HepG2 (cell line): Measurements from ENCODE around the gene CTDP1. TPM values are rescaled to one million over a fixed set of nuclear protein-coding genes. Genes with fewer than 3 reads are reported as not detected.
A peak's percentile ranks its signal among the peaks of the same experiment; 100 is the strongest.

Experiments
- ARNT2 ChIP-seq: sonication (generic); formaldehyde crosslinking; IDR thresholded peaks from 2 replicates; pipeline ENCODE4 v1.8.0; 2022; ENCODE audit warnings: mild to moderate bottlenecking, low read depth, missing genetic modification reagents, moderate library complexity
- BHLHE40 ChIP-seq: IDR thresholded peaks from 2 replicates; pipeline ENCODE4 v1.6.1; 2011; ENCODE audit warnings: low read length, improper control_type of control experiment
- CEBPG ChIP-seq: IDR thresholded peaks from 2 replicates; pipeline ENCODE4 v1.6.1; 2016
- DZIP1 ChIP-seq: sonication (generic); formaldehyde crosslinking; IDR thresholded peaks from 2 replicates; pipeline ENCODE4 v1.5.0; 2020; ENCODE audit warnings: mild to moderate bottlenecking, missing genetic modification reagents
- FOSL2 ChIP-seq: sonication (generic); formaldehyde crosslinking; IDR thresholded peaks from 2 replicates; pipeline ENCODE4 v1.4.0; 2020; ENCODE audit warnings: missing genetic modification reagents
- TCF12 ChIP-seq, 2 experiments: fragments of 450-650 bp in 1 of 2; sonication (generic) in 1 of 2; formaldehyde crosslinking in 1 of 2; IDR thresholded peaks; 2 replicates each; pipeline versions ENCODE4 v1.6.1 to v1.8.0; 2017 to 2022; ENCODE audit warnings: antibody characterized with exemption in 1 of 2, mild to moderate bottlenecking in 1 of 2, missing genetic modification reagents in 1 of 2, moderate library complexity in 1 of 2
- UBTF ChIP-seq: sonication (generic); formaldehyde crosslinking; IDR thresholded peaks from 2 replicates; pipeline ENCODE4 v1.4.0; 2020; ENCODE audit warnings: mild to moderate bottlenecking, missing genetic modification reagents
- ZKSCAN8 ChIP-seq: IDR thresholded peaks from 2 replicates; pipeline ENCODE4 v1.6.1; 2016; ENCODE audit warnings: borderline replicate concordance, missing genetic modification reagents, missing compliant biosample characterization
- ZMYM4 ChIP-seq: sonication (generic); formaldehyde crosslinking; IDR thresholded peaks from 2 replicates; pipeline ENCODE4 v1.8.1; 2023; ENCODE audit warnings: mild to moderate bottlenecking, missing genetic modification reagents
- ZNF24 ChIP-seq: fragments of 450-650 bp; IDR thresholded peaks from 2 replicates; pipeline ENCODE4 v1.6.1; 2017; ENCODE audit warnings: antibody characterized with exemption, mild to moderate bottlenecking
- ZNF296 ChIP-seq: sonication (generic); formaldehyde crosslinking; conservative IDR thresholded peaks from 2 replicates; pipeline ENCODE4 v1.5.0; 2020; ENCODE audit warnings: mild to moderate bottlenecking, missing genetic modification reagents
- ZNF33B ChIP-seq: sonication (generic); formaldehyde crosslinking; IDR thresholded peaks from 2 replicates; pipeline ENCODE4 v1.5.1; 2020; ENCODE audit warnings: mild to moderate bottlenecking, missing genetic modification reagents
- ZNF557 ChIP-seq: sonication (generic); formaldehyde crosslinking; IDR thresholded peaks from 2 replicates; pipeline ENCODE4 v1.4.0; 2020; ENCODE audit warnings: missing genetic modification reagents
- ZNF564 ChIP-seq: sonication (generic); formaldehyde crosslinking; IDR thresholded peaks from 2 replicates; pipeline ENCODE4 v1.8.1; 2023; ENCODE audit warnings: mild to moderate bottlenecking, missing genetic modification reagents
- ZNF577 ChIP-seq: sonication (generic); formaldehyde crosslinking; IDR thresholded peaks from 2 replicates; pipeline ENCODE4 v1.4.0; 2020; ENCODE audit warnings: mild to moderate bottlenecking, low read depth, missing genetic modification reagents, borderline replicate concordance
- ZNF691 ChIP-seq: sonication (generic); formaldehyde crosslinking; IDR thresholded peaks from 2 replicates; pipeline ENCODE4 v1.4.0; 2020; ENCODE audit warnings: missing genetic modification reagents, low read depth, mild to moderate bottlenecking, borderline replicate concordance
- polyA plus RNA-seq, 8 experiments: library from polyadenylated mRNA; depleted of rRNA in 3 of 8; stranded (reverse) in 7 of 8; unstranded in 1 of 8; fragments of >200 nt; fragmentation: Illumina TruSeq in 4 of 8; extraction: Trizol in 4 of 8; gene quantifications; 2 replicates each; pipeline versions ENCODE4 v1.2.1 to v1.2.3, GENCODE V29; 2011 to 2016; ENCODE audit warnings: low read depth in 4 of 8, missing spikeins in 1 of 8, mixed read lengths in 1 of 8; ENCODE audit not compliant: insufficient read depth in 1 of 8
- total RNA-seq, 5 experiments: library from RNA; depleted of rRNA; stranded (reverse); fragments of >200 nt; fragmentation: Illumina TruSeq; extraction: Trizol; gene quantifications; 2 replicates each; pipeline ENCODE4 v1.2.3, GENCODE V29; 2016; ENCODE audit warnings: low read depth in 1 of 5
- TF ChIP-seq, protein P1 (sequence below): sonication (generic); formaldehyde crosslinking; IDR thresholded peaks from 2 replicates; pipeline ENCODE4 v1.9.0; 2021; ENCODE audit warnings: missing genetic modification reagents, borderline replicate concordance
- TF ChIP-seq, protein P2 (sequence below): sonication (generic); formaldehyde crosslinking; IDR thresholded peaks from 2 replicates; pipeline ENCODE4 v1.8.1; 2023; ENCODE audit warnings: missing genetic modification reagents, inconsistent platforms, borderline replicate concordance
- TF ChIP-seq, protein P3 (sequence below): sonication (generic); formaldehyde crosslinking; IDR thresholded peaks from 2 replicates; pipeline ENCODE4 v1.4.0; 2020; ENCODE audit warnings: mild to moderate bottlenecking, missing genetic modification reagents
- TF ChIP-seq, protein P4 (sequence below): sonication (generic); formaldehyde crosslinking; IDR thresholded peaks from 2 replicates; pipeline ENCODE4 v1.4.0; 2020; ENCODE audit warnings: missing genetic modification reagents, borderline replicate concordance

Gene CTDP1
- total and polyA plus RNA-seq, 2 of the 13 experiments (the other 11 are each of a cell fraction or from before 2014, with no cell fraction given): 6.9 to 11.0 TPM

DNA sequence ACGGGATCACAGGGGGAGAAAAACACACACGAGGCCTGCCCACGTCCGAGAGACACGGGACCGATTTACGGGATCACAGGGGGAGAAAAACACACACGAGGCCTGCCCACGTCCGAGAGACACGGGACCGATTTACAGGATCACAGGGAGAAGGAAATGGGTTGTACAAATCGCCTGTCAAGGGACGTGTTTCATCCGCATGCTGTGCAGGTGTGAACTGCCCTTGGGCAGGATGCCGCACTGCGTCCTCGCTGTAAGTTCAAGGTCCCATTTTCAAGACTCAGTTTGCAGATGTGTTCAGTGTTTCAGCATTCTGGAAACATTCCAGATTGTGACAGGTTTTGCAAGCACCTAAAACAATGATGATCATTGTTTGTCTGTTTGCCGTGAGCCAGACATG, 115.8 kb downstream of the CTDP1 start (continued):
- TF ChIP-seq, protein P1, sequence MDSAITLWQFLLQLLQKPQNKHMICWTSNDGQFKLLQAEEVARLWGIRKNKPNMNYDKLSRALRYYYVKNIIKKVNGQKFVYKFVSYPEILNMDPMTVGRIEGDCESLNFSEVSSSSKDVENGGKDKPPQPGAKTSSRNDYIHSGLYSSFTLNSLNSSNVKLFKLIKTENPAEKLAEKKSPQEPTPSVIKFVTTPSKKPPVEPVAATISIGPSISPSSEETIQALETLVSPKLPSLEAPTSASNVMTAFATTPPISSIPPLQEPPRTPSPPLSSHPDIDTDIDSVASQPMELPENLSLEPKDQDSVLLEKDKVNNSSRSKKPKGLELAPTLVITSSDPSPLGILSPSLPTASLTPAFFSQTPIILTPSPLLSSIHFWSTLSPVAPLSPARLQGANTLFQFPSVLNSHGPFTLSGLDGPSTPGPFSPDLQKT: no peak
- TF ChIP-seq CEBPG (CRISPR knock-in tag) (peak; percentile 56), ZNF691 (no peak; the same call in 1 of the 2 replicates), UBTF (CRISPR knock-in tag) (no peak), ZNF577 (no peak), FOSL2 (peak; percentile 85), TCF12 (IDR thresholded peaks at IDR 0.05) (no peak), TCF12 (CRISPR knock-in tag; IDR thresholded peaks at IDR 0.05) (no peak), ZNF564 (no peak), ZMYM4 (CRISPR knock-in tag) (0 out of 2 replicates have a peak, but pooled peaks have one; percentile 35), BHLHE40 (no peak), ZNF296 (CRISPR knock-in tag) (no peak), ARNT2 (peak; percentile 21; the same call in 1 of the 2 replicates), DZIP1 (CRISPR knock-in tag) (no peak), ZNF557 (CRISPR knock-in tag) (no peak), ZNF33B (CRISPR knock-in tag) (no peak; the same call in 1 of the 2 replicates), ZKSCAN8 (CRISPR knock-in tag) (0 out of 2 replicates have a peak, but pooled peaks have one; percentile 44), ZNF24 (no peak)
- TF ChIP-seq, protein P2, sequence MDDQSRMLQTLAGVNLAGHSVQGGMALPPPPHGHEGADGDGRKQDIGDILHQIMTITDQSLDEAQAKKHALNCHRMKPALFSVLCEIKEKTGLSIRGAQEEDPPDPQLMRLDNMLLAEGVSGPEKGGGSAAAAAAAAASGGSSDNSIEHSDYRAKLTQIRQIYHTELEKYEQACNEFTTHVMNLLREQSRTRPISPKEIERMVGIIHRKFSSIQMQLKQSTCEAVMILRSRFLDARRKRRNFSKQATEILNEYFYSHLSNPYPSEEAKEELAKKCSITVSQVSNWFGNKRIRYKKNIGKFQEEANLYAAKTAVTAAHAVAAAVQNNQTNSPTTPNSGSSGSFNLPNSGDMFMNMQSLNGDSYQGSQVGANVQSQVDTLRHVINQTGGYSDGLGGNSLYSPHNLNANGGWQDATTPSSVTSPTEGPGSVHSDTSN: no peak
- TF ChIP-seq, protein P3, sequence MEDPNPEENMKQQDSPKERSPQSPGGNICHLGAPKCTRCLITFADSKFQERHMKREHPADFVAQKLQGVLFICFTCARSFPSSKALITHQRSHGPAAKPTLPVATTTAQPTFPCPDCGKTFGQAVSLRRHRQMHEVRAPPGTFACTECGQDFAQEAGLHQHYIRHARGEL (CRISPR knock-in tag): no peak
- TF ChIP-seq, protein P4, sequence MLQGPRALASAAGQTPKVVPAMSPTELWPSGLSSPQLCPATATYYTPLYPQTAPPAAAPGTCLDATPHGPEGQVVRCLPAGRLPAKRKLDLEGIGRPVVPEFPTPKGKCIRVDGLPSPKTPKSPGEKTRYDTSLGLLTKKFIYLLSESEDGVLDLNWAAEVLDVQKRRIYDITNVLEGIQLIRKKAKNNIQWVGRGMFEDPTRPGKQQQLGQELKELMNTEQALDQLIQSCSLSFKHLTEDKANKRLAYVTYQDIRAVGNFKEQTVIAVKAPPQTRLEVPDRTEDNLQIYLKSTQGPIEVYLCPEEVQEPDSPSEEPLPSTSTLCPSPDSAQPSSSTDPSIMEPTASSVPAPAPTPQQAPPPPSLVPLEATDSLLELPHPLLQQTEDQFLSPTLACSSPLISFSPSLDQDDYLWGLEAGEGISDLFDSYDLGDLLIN (CRISPR knock-in tag): no peak
